ENCODE results near the gene BRD4.

Gene BRD4

DNA sequence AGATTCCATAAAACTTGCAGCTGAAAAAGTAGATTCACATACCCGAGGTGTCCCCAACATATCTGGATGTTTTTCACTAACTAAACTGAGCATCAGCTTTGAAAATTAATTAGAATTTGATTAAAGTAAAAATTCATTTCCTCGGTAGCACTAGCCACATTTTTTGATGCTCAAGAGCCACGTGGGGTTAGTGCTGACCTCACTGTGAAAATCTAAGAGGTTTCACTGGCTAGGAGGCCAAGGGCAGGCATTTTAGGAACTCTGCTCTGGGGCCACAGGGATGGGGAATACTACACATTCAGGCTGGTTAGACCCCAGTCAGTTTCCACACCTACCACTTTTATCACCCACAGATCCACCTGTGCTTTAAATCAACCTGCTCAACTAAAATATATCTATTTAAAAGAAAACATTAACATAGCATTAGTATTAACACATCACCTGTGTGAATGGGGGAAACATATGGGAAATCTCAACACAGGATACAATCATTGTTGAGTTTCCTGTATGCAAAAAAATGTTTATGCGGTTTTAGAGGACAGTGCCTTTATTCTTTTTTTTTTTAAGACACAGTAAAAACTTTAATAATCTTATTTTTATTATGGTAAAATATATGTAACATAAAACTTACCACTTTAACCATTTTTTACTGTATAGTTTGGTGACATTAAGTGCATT, 45.5 kb downstream of the BRD4 start:
- Histone ChIP-seq H3K36me3 (no peaks in the 10 kb centered on the region), H3K4me1 (peaks cover 0 to 100% (median 93%) of the 10 kb centered on the region in 4 donors), H3K27ac (peak overlapping the region in 1 of 2 donors; percentile 18), H3K4me3 (no peak overlapping the region), H3K27me3 (no peaks in the 10 kb centered on the region), H3K9me3 (no peaks in the 10 kb centered on the region)
- intact Hi-C loops (cut with DNase I; ENCODE audit: low total_unique reads), result no loop called here
- TF ChIP-seq, protein P1, sequence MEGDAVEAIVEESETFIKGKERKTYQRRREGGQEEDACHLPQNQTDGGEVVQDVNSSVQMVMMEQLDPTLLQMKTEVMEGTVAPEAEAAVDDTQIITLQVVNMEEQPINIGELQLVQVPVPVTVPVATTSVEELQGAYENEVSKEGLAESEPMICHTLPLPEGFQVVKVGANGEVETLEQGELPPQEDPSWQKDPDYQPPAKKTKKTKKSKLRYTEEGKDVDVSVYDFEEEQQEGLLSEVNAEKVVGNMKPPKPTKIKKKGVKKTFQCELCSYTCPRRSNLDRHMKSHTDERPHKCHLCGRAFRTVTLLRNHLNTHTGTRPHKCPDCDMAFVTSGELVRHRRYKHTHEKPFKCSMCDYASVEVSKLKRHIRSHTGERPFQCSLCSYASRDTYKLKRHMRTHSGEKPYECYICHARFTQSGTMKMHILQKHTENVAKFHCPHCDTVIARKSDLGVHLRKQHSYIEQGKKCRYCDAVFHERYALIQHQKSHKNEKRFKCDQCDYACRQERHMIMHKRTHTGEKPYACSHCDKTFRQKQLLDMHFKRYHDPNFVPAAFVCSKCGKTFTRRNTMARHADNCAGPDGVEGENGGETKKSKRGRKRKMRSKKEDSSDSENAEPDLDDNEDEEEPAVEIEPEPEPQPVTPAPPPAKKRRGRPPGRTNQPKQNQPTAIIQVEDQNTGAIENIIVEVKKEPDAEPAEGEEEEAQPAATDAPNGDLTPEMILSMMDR (IDR thresholded peaks at IDR 0.05), result no peak
- no peak for DNase-seq

DNA sequence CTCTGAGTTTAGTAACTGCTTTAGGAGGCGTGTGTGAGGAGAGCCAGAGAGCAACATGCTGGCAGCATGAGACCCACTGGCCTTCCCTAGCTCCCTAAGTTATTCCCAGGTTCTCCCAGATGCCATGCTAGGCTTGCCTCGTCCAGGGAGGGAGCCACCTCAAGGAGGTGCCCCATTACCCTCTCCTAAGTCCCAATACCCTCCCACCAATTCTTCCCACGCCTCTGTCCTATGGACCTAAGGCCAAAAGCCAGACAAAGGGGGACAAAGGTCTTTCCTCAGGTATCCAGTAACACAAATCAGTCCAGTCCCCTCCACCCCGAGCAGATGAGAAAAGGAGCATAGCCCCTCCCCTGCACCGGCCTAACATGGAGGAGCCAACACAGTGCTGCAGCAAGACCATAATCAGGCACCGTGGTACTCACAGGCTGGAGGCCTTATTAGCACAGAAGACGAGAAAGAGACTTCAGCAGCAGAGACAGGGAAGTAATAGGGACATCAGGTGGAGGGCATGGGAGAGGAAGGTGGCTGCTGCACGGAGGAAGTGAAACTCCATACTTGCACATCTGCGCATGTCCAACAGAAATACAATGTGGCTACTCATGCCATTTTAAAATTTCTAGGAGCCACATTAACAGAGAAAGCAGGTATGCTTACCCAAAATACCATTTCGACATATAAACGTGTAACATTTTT, 46.3 kb downstream of the BRD4 start:
- Histone ChIP-seq H3K27ac (peak overlapping the region in 1 of 2 donors; percentile 5), H3K4me1 (peaks cover 0 to 100% (median 93%) of the 10 kb centered on the region in 4 donors), H3K27me3 (no peaks in the 10 kb centered on the region), H3K4me3 (no peak overlapping the region), H3K36me3 (no peaks in the 10 kb centered on the region), H3K9me3 (no peaks in the 10 kb centered on the region)
- DNase-seq, result no peak
- intact Hi-C loops (cut with DNase I; ENCODE audit: low total_unique reads), result no loop called here
- TF ChIP-seq, protein P1 (IDR thresholded peaks at IDR 0.05), result no peak

DNA sequence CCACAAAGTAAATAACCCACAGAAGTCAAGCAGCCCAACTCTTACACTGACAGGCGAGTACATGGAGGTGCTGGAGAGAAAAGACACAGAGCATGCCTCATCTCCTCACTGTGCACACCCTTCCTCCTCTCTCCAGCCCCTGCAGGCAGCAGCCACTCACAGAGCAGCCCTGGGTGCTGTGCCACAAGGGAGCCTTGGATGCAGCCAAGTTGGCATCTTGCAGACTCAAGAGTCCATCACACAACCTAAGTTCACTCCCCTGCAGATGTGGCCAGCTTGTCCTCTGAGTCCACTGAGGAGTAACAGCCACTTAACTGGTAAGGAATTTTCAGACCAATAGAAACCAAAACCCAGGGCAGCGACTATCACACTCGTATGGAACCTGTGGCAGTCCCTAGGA, 47.4 kb downstream of the BRD4 start:
- Histone ChIP-seq H3K36me3 (no peaks in the 10 kb centered on the region), H3K27ac (peak overlapping the region in 1 of 2 donors; percentile 48), H3K4me1 (peaks cover 0 to 100% (median 94%) of the 10 kb centered on the region in 4 donors), H3K9me3 (no peaks in the 10 kb centered on the region), H3K27me3 (no peaks in the 10 kb centered on the region), H3K4me3 (no peak overlapping the region)
- no peak for DNase-seq
- intact Hi-C loops (cut with DNase I; ENCODE audit: low total_unique reads), result no loop called here
- TF ChIP-seq, protein P1 (IDR thresholded peaks at IDR 0.05), result no peak

DNA sequence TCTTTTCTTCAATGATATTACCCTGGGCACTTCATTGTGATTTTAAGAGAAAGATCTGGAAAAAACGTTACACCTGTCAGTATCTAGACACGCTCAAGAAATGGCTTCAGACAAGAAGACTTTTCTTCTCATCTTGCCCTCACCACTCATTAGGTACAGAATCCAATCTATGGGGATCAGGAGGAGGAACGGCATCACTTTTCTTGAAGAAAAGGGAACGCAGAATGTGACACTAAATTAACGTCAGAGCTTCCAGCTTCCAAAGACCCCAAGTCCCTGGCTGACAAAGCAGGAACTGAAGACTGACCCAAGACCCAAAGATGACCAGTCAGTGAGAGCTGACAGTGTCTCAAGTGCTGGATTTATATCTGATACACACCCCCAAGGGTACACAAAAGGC, 48.2 kb downstream of the BRD4 start:
- no peak for DNase-seq
- intact Hi-C loops (cut with DNase I; ENCODE audit: low total_unique reads), result no loop called here
- H3K4me3 ChIP-seq, result no peak overlapping the region
- H3K27ac ChIP-seq, result peak overlapping the region; percentile 48 to 63
- H3K36me3 ChIP-seq, result no peaks in the 10 kb centered on the region
- H3K9me3 ChIP-seq, result no peaks in the 10 kb centered on the region
- peaks cover 0 to 100% (median 94%) of the 10 kb centered on the region in 4 donors for H3K4me1 ChIP-seq
- TF ChIP-seq, protein P1 (IDR thresholded peaks at IDR 0.05), result no peak
- H3K27me3 ChIP-seq, result no peaks in the 10 kb centered on the region

DNA sequence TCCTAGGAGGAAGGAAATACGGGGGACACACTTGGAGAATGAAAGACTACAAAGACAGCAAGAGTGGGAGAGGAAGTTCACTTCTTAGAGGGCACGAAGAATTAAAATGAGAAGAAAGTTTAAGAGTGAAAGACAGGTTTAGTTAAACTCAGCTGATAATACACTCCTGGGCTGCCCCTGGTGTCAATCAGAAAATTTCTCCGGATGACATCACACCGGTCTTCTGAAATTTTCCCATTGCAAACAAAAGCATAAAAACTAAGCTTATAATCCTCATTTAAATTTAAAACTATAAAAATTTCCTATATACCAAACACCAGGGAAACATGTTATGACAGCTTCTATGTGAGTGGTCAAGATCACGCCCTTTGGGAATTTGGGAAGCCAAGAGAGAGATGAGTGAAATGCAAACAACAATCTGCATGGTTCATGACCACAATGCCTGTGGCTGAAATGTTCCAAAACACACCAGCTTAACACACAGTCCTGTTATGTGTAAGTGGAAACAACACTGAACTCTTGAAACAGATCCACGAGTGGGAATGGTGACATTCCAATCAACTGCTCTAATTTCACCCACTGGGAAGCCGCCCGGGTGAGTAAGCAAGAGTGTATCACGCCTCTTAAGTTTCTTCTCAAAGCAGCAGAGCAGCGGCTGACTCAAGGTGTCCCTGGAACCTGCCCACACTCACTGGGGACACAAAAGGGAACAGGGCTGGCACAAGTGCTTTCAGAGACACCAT, 49.0 kb downstream of the BRD4 start:
- no peak overlapping the region for H3K4me3 ChIP-seq
- TF ChIP-seq, protein P1 (IDR thresholded peaks at IDR 0.05), result no peak
- H3K4me1 ChIP-seq, result peaks cover 0 to 100% (median 93%) of the 10 kb centered on the region in 4 donors
- H3K27me3 ChIP-seq, result no peaks in the 10 kb centered on the region
- H3K27ac ChIP-seq, result peak overlapping the region; percentile 48 to 63
- intact Hi-C loops (cut with DNase I; ENCODE audit: low total_unique reads), result no loop called here
- no peaks in the 10 kb centered on the region for H3K9me3 ChIP-seq
- H3K36me3 ChIP-seq, result no peaks in the 10 kb centered on the region
- peak; percentile 52 to 77 for DNase-seq
